ENCODE results near the gene PRTN3.

The PRTN3 gene

GRCh38 chr19:812747-813218, 28.0 kb upstream of the PRTN3 start:
- Histone ChIP-seq H3K4me2 (no peak overlapping the region), H3K27me3 (ENCODE audit: insufficient read depth, low read depth) (no peaks in the 10 kb centered on the region), H3K36me3 (ENCODE audit: insufficient read depth) (peaks cover 19% of the 10 kb centered on the region), H3K79me2 (ENCODE audit: insufficient read depth, low read depth) (peaks cover 14% of the 10 kb centered on the region; the same call in 1 of the 2 replicates), H3K4me3 (IDR thresholded peaks at IDR 0.05; ENCODE audit: insufficient read depth, low read depth, low read length) (no peak overlapping the region), H3K4me1 (ENCODE audit: low read depth, poor library complexity, severe bottlenecking) (no peaks in the 10 kb centered on the region), H4K20me1 (ENCODE audit: insufficient read depth) (peaks cover 3% of the 10 kb centered on the region; the same call in 1 of the 2 replicates), H3K27ac (no peak overlapping the region), H2AFZ (ENCODE audit: low read depth) (no peak overlapping the region), H3K9ac (no peak overlapping the region)
- TF ChIP-seq, protein P1, sequence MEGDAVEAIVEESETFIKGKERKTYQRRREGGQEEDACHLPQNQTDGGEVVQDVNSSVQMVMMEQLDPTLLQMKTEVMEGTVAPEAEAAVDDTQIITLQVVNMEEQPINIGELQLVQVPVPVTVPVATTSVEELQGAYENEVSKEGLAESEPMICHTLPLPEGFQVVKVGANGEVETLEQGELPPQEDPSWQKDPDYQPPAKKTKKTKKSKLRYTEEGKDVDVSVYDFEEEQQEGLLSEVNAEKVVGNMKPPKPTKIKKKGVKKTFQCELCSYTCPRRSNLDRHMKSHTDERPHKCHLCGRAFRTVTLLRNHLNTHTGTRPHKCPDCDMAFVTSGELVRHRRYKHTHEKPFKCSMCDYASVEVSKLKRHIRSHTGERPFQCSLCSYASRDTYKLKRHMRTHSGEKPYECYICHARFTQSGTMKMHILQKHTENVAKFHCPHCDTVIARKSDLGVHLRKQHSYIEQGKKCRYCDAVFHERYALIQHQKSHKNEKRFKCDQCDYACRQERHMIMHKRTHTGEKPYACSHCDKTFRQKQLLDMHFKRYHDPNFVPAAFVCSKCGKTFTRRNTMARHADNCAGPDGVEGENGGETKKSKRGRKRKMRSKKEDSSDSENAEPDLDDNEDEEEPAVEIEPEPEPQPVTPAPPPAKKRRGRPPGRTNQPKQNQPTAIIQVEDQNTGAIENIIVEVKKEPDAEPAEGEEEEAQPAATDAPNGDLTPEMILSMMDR (conservative IDR thresholded peaks at IDR 0.05; ENCODE audit: low read depth, low read length) = no peak

DNA sequence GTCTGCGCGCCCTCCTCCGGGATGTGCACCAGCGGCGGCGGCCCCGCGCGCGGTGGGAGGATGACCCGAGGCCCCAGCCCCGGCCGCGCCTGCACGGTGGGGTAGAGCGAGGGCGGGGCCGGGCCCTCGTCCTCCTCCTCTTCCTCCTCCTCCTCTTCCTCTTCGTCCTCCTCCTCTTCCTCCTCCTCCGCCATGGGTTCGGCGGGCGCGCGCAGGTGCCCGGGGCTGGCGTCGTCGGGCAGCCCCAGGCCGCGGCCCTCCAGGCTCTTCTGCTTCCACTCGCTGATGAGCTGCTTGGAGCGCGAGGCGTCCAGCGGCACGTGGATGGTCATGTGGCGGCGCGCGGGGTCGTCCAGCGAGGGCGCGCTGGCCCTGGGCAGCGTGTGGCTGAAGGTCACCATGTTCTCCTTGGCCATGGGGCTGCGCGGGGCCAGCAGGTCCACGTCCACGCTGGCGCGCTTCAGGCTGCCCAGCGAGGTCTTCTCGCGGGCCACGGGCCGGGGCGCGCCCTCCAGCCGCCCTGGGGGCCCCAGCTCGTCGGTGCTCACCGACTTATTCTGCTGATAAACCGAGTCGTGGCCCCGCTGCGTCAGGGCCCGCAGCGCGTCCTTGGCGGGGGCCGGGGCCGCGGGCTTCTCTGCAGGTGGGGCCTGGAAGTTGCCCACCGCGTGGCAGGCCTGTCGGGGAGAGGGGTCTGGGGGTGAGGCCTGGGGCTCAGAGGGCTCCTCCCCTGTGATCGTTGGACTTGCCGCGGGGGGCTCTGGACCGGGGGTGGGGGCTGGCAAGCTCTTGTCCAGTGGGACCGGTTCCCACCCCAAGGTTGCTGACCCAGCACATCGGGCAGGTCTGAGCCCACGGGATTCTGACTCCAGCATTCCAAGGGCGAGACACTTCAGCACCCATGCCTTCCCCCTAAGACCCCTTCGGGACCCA, 27.3 kb upstream of the PRTN3 start:
- H3K27me3 ChIP-seq (ENCODE audit: insufficient read depth, low read depth) = no peaks in the 10 kb centered on the region
- peaks cover 16% of the 10 kb centered on the region for H3K36me3 ChIP-seq (ENCODE audit: insufficient read depth)
- no peaks in the 10 kb centered on the region for H4K20me1 ChIP-seq (ENCODE audit: insufficient read depth)
- TF ChIP-seq, protein P1 (conservative IDR thresholded peaks at IDR 0.05; ENCODE audit: low read depth, low read length) = no peak
- H2AFZ ChIP-seq (ENCODE audit: low read depth) = no peak overlapping the region
- H3K4me3 ChIP-seq (IDR thresholded peaks at IDR 0.05; ENCODE audit: insufficient read depth, low read depth, low read length) = no peak overlapping the region
- H3K9ac ChIP-seq = no peak overlapping the region
- H3K4me1 ChIP-seq (ENCODE audit: low read depth, poor library complexity, severe bottlenecking) = no peaks in the 10 kb centered on the region
- no peak overlapping the region for H3K4me2 ChIP-seq
- no peak overlapping the region for H3K27ac ChIP-seq
- H3K79me2 ChIP-seq (ENCODE audit: insufficient read depth, low read depth) = peaks cover 8% of the 10 kb centered on the region; the same call in 1 of the 2 replicates

GRCh38 chr19:814152-815078, 26.4 kb upstream of the PRTN3 start:
- no peaks in the 10 kb centered on the region for H3K4me1 ChIP-seq (ENCODE audit: low read depth, poor library complexity, severe bottlenecking)
- TF ChIP-seq, protein P1 (conservative IDR thresholded peaks at IDR 0.05; ENCODE audit: low read depth, low read length) = no peak
- H3K27me3 ChIP-seq (ENCODE audit: insufficient read depth, low read depth) = no peaks in the 10 kb centered on the region
- H3K36me3 ChIP-seq (ENCODE audit: insufficient read depth) = peaks cover 11% of the 10 kb centered on the region
- H2AFZ ChIP-seq (ENCODE audit: low read depth) = no peak overlapping the region
- H4K20me1 ChIP-seq (ENCODE audit: insufficient read depth) = no peaks in the 10 kb centered on the region
- no peak overlapping the region for H3K27ac ChIP-seq
- H3K4me3 ChIP-seq (IDR thresholded peaks at IDR 0.05; ENCODE audit: insufficient read depth, low read depth, low read length) = no peak overlapping the region
- no peak overlapping the region for H3K9ac ChIP-seq
- H3K4me2 ChIP-seq = no peak overlapping the region
- peaks cover 5% of the 10 kb centered on the region; the same call in 1 of the 2 replicates for H3K79me2 ChIP-seq (ENCODE audit: insufficient read depth, low read depth)

DNA sequence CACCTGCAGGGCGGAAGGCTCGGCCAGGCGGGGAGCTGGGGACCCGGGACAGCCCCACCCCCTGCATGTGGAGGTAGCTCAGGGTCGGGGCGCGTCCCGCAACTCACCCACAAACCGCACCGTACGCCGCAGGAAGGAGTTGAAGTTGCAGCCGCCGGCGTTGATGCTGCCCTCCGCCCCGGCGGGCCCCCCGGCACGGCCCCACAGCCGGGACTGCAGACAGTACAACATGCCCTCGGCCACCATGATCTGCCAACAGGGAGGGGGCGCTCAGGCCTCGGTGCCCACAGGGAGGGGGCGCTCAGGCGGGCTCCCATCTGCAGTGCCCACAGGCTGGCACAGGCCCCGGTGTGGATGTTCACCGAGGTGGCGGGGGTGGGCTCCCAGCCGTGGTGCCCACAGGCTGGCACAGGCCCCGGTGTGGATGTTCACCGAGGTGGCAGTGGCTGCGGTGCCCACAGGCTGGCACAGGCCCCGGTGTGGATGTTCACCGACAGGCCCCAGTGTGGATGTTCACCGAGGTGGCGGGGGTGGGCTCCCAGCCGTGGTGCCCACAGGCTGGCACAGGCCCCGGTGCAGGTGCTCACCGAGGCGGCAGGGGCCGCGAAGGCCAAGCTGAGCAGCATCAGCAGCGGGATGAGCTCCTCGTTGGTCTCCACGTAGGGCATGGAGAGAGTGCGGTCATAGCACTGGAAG, 25.6 kb upstream of the PRTN3 start:
- Histone ChIP-seq H4K20me1 (ENCODE audit: insufficient read depth) (no peaks in the 10 kb centered on the region), H3K79me2 (ENCODE audit: insufficient read depth, low read depth) (0 out of 2 replicates have a peak, but pooled peaks cover 1% of the 10 kb centered on the region), H3K4me1 (ENCODE audit: low read depth, poor library complexity, severe bottlenecking) (no peaks in the 10 kb centered on the region), H3K4me3 (IDR thresholded peaks at IDR 0.05; ENCODE audit: insufficient read depth, low read depth, low read length) (no peak overlapping the region), H3K27me3 (ENCODE audit: insufficient read depth, low read depth) (no peaks in the 10 kb centered on the region), H2AFZ (ENCODE audit: low read depth) (no peak overlapping the region), H3K4me2 (no peak overlapping the region), H3K27ac (no peak overlapping the region), H3K36me3 (ENCODE audit: insufficient read depth) (peaks cover 8% of the 10 kb centered on the region), H3K9ac (no peak overlapping the region)
- TF ChIP-seq, protein P1 (conservative IDR thresholded peaks at IDR 0.05; ENCODE audit: low read depth, low read length) = no peak

Measured in KMS-11 (cell line).